Left kidney (tissue), 2 donors: ENCODE results near the gene SEMA5A. TPM values are rescaled to one million over a fixed set of nuclear protein-coding genes. Genes with fewer than 3 reads are reported as not detected.
"Not testable (repeated sequence)": the region's sequence is repeated elsewhere in the genome, so short reads cannot be mapped to it uniquely, and the experiment has no call there.

Experiments used
- DNase-seq: peaks from one replicate; pipeline ENCODE4 v3.0.0-alpha.2; 2013
- polyA plus RNA-seq: library from polyadenylated mRNA; unstranded; fragments of 120-200 nt; gene quantifications from one replicate; pipeline ENCODE4 v1.2.1, GENCODE V29; 2013; ENCODE audit not compliant: insufficient read length

SEMA5A gene
- polyA plus RNA-seq, 1 donor, result 46.3 TPM

DNA sequence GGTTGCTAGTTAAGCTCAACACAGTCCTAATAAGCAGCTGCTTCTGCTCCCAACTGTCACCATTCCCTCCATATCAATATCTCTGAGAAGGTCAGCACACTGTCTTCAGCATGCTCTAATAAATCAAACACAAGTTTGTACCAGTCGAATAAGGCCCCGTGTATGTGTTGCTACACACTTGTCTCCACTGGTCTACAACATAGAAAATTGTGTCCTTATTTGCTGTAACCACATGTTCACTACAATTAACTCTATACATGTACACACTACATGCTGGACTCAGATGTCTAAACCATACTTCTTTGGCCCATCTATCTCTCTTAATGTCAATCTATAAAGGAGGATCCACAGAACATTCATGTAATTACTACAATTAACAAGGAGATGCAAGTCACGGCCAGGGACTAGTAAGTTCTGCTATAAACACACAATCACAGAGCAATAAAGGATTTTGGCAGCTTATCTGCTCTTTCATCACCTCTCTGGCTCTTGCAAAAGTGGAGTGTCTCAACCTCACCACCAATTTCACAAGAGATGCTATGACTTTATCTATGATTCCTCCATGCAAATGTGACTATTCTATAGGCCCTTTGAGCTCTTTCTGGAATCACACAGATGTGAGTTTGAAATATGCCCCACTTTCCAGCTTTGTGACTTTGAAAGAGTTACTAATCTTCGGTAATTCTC lies 143.9 kb downstream of the SEMA5A start:
- no peak for DNase-seq

DNA sequence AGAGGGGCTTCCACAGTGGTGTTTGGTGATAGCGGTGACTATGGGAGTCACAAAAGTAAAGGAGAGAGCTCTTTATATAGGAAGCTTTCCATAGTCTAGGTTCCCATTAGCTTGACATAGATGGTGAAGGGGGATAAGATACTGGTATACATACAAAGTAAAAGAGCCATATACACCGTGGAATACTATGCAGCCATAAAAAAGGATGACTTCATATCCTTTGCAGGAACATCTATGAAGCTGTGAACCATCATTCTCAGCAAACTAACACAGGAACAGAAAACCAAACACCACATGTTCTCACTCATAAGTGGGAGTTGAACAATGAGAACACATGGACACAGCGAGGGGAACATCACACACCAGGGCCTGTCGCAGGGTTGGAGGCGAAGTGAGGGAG lies 146.1 kb downstream of the SEMA5A start:
- not testable (repeated sequence) for DNase-seq

DNA sequence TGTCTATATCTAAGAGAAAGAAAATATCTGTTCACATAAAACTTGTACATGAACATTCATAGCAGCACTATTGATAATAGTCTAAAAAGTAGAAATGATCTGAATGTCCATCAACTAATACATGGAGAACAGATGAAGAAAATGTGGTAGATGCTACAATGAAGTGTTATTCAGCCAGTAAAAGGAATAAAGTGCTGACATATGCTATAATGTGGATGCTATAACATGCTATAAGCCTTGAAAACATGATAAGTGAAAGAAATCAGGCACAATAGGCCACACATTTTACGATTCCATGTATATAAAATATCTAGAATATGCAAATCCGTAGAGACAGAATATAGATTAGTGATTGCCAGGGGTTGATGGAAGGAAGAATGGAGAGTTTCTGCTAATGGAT lies 146.8 kb downstream of the SEMA5A start:
- no peak for DNase-seq

DNA sequence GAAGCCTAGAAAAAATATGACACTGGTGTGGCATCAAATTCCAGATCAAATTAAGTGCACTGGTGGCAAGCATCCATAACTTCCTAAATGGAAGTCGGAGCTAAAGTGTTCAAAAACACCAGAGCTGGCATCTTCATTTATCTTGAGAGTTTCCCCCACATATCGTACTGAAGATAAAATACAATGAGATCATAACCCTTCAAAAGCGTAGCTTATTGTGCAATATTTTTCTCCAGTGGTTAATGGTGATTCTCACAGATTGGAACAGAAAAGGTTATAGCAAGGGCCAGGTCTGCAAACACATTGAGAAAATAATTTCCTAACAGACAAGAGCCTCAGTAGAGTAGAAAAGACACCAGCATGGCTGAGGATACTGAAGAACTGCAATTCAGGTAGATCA lies 147.6 kb downstream of the SEMA5A start:
- DNase-seq, result no peak

DNA sequence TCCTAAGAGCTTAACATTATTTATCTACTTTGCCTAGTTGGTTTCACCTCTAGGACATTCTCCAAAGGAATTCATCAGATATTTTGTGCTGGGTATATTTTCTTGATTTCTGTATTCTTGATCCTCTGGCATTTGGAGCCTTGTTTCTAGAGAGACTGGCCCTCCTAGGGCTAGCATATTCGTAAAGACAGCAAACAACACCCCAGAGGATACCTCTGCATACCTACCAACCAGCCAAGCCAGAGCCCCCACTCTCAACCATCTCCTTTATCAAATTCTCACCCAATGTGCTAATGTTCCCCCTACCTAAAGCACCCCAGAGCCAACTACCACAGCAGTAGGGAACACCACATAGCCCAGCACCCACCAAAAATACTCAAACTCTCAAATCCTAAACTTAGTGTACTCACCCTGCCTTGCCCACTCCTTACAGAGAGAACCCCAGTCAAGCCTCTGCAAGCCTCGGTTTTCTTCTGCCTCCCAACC lies 149.5 kb downstream of the SEMA5A start:
- DNase-seq, result no peak

DNA sequence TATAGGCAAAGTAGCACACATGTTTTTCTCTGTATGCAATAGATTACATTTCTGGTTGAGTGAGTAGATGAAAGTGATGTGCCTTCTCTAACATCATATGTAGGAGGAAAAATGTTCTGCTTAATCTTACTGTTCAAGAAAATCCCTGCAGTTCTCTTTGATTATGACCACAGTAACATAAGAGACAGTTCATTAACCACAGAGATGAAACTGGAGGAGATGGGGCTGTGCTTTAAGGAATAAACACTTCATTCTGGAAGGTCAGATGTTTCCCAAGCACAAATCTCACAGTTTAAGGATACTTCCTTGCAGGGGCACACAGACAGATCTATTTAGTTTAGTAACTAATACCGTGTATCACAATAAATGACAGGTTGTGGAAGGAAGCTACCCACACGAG lies 150.2 kb downstream of the SEMA5A start:
- no peak for DNase-seq

DNA sequence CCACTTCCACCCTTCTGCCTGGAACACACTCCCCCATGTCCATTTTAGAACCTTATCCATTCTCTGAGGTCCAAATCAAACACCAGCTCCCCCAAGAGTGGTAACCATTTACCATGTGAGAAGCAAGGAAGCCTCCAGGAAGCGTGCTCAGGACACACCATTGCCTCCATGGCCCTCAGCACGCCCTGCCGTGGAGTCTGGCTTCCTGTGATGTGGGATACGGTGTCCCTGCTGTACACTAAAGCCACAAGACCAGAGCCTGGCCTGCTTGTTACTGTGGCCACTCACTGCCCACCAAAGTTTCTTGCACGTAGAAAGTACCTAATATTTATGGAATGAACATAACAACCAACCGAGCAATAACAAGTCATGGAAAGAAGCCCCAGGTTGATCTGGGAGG lies 151.7 kb downstream of the SEMA5A start:
- no peak for DNase-seq

DNA sequence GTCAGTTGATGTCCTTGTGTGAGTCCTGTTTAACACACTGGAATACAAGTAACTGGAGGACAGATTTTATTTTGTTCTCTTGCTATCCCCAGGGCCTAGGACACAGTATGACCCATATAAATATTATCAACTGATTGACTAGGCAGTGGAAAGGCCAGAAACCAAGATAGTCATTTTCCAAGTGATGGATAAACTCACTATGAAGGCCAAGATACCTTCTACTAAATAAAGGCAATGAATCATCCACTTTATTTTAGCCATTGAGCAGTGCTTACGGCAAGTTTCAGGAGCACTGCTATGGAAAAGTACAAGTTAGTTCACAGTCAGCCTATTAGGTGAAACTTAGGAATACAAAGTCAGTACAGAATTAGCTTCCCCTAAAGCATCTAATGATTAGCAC lies 153.2 kb downstream of the SEMA5A start:
- DNase-seq, result no peak

DNA sequence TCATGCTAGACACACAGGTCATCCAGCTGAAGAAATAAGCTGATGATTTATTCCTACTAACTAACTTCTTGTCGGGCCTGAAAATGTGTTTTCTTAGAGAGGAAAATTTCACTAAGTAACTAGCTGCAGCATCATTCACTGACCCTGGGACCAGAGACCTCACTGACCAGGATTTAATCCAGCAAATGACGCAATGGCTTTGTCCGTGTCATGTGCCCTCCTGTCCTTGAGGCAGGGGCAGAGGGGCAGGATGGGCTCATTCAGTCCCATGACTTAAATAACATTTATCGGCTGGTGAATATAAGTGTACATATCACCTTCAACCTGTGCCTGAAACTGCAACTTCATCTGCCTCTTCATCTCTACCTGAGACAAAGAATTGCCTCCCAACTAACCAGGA lies 154.8 kb downstream of the SEMA5A start:
- DNase-seq, result no peak

DNA sequence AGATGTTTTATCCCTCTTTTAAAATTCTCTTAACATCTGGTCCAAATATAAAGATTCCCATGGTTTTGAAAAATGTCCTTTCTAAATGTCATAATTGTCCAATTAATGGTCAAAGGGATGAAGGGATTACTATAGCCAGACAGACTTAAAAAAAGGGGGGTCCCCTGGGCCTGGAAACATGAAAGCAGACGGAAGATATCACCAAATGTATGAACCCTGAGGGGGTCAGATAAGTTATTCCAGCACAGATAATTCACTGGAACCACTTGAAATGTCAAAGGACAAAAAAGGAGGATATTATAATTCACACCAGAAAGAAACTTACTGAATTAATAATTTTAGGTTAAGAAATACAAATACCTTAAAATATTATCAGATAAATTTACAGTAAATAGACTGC lies 155.8 kb downstream of the SEMA5A start:
- DNase-seq, result no peak

DNA sequence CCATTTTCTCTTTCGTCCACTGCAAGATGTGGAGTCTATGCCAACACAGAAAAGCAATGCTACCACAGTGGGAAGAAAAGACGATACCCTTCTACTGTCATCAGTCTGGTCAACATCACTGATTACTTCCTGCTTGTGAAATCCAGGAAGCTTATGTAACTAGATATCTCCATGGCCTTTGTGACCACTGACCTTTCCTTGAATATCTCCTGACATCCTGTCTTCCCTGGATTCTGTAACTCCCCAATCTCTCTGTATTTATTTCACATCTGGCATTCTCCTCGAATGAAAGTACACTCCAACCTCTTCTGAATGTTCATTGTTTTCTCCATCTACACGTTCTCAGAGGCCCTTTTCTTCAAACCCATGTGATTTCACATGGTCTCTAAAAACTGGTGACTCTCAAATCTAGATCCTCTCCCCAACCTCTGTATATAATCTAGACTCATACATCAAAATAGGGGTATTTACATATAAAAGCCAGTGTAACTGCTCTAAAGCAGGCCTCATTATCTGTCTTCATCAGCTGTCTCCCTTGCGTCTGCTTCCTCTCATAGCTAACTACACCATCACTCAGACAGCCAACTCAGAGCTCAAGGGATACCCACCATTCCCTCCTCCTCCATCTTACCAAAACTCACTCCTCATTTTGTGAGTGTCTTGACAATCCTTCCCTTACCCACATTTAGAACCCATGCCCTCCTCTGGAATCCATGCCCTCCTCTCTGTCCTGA lies 156.8 kb downstream of the SEMA5A start:
- no peak for DNase-seq

DNA sequence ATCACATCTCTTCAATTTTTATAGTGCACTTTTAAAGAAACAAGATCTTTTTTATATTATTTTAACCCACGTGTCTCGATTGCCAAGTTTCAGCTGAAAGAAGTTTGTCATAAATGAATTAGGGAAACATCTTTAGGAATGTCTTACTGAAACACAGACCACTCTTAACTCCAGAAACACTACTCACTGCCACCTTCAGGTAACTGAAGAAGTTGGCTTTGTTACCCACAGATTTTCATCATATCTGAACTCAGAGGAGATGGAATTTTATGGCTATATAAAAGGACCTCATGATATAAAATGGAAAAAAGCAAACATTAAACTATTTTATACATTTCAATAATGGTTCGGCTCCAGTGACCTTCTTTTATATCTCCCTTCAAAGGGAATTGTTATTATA lies 158.0 kb downstream of the SEMA5A start:
- DNase-seq, result no peak

DNA sequence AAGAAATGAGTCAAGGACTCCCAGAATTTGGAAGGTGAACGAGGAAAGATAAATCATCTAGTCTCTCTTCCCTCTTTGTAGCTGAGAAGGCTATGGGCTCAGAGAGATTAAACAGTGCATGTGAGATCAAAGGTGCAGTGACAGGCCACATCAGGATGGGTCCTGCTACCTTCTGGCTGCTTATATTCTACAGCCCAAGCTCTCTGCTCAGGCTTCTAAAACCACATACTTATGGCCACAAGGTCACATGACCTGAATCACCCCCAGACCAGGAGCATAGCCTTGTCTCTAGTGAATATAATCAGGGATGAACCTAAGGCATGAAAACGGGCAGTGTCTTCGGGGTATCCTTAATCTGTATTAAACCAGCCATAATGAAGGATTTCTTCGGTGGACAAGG lies 158.9 kb downstream of the SEMA5A start:
- DNase-seq, result no peak

DNA sequence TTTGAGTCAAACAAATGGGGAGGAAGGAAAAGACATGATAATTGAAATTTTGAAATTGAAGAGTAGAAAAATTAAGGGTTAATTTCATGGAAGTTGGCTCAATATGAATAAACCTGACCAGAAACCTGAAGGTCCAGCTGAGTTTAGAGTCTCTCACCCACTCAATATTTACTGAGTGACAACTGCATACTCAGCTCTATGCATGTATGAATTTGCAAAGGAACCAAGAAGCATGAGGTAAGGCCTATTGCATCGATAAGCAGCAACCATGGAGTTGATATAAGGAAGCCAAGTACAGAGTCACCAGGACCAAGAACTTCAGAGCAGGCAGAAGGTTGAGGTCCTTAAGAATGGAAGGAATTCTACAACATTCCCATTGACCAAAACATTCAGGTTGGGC lies 163.4 kb downstream of the SEMA5A start:
- no peak for DNase-seq

DNA sequence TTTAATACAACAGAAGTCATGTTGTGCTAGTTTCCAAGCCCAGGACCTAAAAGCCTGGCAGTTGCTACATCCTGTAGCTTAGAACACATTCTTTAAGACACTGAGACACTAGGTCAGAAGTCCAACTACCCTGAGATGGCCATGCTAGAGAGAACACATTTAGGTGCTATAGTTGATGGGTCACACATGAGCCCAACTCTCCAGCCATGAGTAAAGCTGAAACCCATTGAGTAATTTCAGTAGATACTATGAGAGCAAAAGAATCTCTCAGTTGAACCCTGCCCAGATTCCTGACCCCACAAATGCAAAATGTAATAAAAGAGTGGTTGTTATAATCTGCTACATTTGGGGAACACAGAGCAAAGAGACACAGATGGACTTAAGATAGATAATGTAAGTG lies 164.4 kb downstream of the SEMA5A start:
- DNase-seq, result no peak

DNA sequence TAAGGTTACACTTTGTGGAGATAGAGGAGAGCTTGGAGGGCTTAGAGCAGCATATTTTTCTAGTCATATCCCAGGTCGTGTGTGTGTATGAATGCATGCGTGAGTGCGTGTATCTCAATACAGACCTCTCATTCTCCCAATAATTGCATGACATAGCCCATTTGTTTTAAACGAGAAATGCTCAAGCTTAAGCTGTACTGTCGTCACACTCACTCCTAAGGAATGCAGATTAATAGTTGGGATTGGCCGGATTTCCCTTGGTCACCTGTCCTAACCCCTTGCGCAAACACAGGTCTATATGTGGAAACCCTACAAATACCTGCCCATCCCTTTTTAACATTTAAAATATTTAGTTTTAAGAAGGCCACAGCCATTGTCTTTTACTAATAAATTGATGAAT lies 165.8 kb downstream of the SEMA5A start:
- no peak for DNase-seq

DNA sequence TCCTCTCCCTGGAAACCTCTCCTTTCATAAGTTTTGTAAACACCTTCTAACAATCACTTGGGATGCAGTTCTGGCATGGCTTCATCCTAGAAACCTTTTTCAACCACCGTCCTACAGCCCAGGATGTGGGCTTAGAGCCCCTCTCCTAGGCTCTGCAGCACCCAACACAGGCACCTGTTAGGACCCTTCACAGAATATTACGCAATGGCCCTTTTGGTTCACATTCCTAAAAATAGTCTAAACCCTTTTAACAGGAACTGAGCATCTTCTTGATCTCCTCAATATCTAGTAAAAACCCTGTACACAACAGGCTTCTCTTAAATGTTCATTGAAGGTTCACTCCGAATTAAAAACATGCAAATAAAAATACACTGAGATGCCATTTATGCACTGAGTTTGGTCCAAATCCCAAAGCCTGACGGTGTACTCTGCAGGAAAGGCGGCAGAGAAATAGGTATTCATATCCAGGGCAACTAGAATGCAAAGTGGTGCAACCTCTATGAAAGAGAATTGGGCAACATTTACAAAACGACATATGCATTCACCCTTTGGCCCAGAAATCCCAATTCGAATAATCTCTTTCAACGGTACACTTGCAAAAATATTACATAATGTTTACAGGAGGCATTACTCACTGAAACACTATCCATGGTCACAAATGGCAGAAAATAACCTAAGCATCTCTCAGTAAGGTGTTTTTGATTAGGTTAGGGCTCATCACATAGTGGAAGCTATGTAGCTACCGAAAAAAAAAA lies 169.3 kb downstream of the SEMA5A start:
- no peak for DNase-seq

DNA sequence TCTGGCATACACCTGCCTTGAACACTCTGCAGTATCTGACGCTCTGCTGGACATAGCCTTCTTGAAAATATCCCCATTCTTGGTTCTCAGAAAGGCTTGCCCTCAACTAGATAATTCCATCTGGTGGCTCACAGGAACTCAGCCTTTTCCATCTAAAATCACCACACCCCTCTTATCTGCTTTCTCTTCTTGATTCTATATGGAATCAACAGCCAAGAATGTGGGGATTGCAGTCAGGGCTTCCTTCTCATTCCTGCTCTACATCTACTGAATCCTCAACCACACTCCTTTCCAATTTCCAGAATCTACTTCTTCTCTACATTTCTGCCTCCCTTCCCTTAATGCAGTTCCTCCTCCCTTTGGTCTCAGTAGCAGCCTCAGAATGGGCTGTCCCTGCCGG lies 170.1 kb downstream of the SEMA5A start:
- no peak for DNase-seq

DNA sequence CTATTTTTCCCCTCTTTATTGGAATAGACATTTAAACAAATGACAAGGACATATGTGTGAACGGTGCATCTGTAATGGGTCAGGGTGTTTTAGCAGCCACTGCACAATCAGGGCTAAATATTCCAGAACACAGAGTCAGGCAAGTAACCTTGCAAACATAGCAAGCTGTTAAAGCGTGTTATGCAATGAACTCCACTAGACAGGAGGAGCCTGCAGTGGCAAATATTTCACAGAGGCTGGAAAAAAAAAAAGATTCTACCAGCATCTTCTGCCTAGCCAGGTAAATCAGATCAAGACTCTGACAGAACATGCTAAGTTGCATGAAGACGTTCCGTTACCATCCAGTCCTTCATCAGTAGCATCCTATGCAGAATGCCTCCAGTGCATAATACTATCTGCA lies 171.8 kb downstream of the SEMA5A start:
- DNase-seq, result no peak

DNA sequence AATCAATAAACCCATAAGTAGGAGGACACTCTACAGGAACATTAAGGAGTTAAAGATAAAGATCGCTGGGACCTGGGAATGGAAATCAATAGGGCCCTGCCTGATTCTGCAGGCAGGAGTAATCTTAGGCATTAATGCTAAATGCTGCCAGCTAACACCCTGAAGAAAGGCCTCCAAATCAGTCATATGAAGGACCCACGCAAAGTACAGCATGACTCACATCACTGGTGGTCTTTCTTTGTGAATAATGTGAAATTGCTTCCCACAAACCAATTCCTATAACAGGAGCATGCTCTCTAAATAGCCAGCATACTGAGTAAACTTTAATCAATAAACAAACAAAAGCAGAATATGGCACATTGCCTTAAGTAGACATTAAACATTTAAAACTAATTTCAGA lies 172.3 kb downstream of the SEMA5A start:
- DNase-seq, result no peak

DNA sequence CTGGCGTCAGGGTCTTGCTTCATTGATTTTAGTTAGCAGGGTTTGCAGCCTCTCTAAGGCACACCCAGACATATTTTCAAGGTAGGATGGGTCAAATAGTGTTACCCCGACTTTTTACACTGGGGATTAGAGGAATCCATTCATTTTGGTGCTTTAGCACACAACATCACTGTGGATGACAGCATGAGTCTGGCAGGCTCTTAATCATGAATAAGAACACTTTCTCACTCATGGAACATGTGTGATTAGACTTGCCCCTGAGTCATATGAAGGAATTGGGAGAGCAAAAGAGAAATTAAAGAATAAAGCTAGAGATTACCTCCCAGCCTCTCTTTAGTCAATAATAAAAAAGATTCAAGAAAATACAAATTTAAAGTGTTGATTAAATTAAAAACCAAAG lies 175.6 kb downstream of the SEMA5A start:
- DNase-seq, result no peak

DNA sequence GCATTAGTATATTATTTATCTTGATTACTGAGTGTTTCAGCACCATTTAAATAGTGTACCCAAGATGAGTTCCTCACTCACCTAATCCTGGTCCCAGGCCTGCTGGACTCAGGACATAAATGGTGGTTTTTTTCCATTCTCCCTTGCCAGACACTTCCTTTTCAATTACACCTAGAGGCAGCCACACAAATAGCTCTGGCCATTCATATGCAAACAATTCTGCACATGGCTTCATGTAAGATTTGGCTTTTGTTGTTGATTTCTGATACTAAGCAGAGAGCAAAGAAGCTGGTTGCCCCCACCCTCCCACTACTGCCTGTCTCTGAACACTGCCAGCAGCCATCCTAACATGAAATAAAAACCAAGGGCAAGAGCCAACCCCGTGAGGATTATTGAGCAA lies 180.4 kb downstream of the SEMA5A start:
- DNase-seq, result no peak

DNA sequence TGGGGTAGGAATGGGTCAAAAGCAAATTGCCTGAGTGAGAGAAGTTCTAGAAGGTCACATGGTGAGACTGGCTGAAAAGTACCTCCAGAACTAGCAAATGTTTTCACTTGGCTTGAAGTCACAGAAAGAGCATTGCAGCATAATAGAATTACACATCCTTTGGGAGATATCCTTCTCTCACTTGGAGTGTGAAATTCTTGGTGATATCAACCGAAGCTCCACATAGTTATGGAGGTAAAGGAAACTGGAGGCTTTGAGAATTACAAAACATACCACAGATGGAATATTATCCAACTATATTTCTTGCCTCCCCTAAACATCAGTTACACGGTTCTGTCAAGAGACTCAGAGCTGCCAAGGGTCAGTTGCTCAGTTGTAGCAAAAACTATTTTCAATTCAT lies 182.4 kb downstream of the SEMA5A start:
- no peak for DNase-seq
